GM21390 (cell line): ENCODE data around the gene HIPK2.

ENCODE experiments used
- ATAC-seq: cut with Tn5 transposase; IDR thresholded peaks from one replicate; pipeline ENCODE4 v1.9.1; 2021; ENCODE audit not compliant: unreplicated experiment

HIPK2 gene

DNA sequence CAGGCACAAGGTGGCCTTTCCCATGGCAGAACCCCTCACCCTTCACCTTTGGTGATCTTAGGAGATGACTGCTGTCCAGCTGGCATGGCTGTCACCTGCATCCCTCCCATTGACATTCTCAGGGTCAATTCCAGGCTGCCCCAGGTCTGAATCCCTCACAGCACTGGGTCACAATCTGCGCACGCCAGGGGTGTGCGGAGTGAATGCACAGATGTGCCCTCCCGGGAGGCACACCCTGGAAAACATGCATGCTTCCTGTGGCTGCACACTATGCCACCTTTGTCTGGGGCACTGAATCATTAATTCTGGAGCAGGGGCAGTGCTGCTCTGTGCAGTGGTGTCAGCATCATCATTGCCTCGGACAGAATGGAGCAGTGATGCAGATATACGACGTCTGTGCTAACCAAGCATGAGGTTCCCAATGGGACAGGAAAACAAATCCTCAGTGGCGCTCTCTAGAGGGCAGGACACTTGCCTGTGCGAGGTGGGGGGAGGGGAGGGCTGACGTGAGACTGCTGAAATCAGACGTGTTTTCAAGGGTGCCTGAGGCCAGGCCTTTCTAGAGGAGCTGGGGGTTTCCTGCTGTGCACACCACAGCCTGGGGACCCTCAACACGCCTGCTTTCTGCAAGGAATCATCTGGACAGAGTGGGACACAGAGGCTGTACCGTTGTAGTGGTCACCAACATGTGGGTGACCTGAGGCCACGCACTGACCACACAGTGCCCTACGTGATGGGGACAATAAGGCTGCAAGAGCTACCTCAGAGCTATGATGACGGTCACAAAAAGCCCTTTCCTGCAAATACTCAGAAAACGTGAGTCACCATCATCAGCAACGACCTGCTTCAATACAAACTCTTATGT is 77.9 kb downstream of the HIPK2 start:
- no peak for ATAC-seq

DNA sequence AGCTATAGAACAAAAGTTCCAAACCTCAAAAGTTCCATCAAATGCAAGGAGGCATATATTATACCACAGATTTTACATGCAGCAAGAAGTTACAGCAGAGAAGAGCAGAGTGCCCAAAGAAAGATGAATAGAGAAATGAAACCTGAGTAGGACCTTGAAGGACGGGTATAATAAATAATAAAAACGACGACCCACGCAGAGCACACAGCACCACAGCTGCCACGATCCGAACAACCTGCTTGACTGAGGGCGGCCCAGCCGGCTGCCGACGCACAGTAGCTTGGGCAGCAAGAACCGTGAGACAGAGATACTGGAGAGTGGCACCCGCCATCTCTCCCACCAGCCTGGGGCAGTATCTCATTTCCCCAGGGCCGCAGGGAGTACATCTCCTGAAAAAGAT is 79.0 kb downstream of the HIPK2 start:
- no peak for ATAC-seq

DNA sequence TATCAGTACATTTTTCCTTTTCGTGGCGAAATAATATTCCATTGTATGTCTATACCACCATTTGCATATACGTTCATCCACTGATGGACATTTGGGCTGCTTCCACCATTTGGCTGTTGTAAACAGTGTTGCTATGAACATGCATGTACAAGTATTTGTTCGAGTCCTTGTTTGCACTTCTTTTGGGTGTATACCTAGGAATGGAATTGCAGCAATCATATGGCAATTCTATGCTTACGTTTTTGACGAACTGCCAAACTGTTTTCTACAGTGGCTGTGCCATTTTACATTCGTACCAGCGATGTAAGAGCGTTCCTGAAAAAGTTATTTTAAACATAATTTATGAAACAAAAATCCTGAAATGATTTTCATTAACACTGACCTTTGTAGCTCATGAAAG is 79.5 kb downstream of the HIPK2 start:
- no peak for ATAC-seq

DNA sequence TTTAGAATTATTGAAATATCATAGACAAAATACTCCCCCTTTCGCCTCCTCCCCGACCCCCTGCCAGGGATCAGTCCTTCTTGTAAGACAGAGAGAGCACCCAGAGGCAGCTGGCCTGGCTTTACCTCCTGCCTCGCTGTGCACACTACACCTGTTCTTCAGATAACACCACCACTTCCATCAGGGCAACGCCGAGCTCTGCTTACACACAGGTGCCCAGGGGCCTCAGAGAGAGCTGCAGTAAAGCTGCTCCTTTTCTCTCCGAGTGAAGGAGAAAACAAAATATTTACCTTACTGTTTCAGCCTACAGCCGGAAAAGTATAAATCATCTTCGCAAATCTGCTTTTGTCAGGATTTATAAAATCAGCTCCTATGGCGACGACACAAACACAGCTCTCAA is 80.7 kb downstream of the HIPK2 start:
- no peak for ATAC-seq

DNA sequence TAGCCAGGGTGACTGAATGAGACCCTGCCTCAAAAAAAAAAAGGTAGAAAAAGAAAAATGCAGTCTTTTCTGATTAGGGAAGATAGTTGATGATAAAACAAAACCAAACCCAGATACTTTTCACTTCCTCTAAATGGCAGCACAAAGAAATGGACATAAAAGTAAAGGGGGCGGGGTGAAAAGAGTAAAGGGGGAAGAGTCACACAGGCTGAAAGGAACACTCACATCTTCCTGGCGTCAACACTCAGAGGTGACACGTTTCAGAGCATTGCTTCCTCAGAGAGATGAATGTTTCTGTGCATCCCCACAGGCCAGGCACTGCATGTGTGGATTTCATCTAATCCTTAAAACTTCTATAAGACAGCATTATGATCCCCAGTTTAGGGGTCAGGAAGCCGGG is 81.2 kb downstream of the HIPK2 start:
- peak; percentile 78 for ATAC-seq

DNA sequence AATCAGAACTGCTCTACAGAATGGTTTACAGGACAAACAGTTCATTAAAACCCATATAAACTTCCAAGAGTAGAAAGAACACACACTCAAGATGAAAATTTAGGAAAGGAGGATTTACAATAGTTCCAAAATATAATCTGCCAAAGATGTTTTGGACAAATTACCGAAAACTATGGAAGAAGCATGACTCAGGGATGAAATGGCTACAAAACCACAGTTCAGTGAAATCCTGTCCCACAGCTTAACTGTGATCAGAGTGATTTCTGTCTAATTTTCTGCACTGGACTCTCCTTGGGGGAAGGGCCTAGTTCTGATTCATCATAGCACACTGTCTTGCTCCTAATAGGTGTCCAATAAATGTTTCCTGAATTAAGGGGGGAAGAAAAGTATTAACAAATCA is 82.2 kb downstream of the HIPK2 start:
- no peak for ATAC-seq

DNA sequence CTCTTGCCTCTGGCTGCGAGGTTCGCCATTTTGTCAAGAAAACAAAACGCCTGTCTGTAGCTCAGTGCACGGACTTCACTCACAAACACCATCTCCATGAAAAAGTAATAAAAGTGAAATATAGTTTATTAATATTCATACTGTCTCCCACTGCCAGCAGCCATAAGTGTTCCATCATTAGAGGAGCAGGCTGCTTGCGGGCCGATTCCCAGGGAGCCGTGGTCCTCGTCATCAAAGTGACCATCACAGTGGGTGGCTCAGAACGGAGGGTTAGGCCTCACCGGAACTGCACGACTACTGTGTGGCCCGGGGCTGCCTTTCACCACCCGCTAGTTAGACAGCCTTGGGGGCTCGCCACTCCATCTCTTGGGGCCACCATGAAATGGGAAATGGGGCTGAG is 82.7 kb downstream of the HIPK2 start:
- ATAC-seq: no peak

DNA sequence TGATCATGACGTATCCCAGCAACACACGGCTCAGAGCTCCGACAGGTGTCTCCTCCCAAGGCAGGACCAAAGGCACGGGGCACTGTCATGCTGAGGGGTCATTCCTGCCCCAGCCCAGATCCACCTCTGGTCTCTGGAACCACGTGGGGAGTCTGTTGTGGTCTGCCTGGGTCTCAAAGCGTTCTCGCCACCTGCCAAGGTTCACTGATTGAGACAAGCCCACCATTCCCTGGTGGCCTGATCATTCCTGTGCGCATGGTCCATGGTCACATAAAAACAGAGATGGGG is 83.5 kb downstream of the HIPK2 start:
- ATAC-seq: no peak

DNA sequence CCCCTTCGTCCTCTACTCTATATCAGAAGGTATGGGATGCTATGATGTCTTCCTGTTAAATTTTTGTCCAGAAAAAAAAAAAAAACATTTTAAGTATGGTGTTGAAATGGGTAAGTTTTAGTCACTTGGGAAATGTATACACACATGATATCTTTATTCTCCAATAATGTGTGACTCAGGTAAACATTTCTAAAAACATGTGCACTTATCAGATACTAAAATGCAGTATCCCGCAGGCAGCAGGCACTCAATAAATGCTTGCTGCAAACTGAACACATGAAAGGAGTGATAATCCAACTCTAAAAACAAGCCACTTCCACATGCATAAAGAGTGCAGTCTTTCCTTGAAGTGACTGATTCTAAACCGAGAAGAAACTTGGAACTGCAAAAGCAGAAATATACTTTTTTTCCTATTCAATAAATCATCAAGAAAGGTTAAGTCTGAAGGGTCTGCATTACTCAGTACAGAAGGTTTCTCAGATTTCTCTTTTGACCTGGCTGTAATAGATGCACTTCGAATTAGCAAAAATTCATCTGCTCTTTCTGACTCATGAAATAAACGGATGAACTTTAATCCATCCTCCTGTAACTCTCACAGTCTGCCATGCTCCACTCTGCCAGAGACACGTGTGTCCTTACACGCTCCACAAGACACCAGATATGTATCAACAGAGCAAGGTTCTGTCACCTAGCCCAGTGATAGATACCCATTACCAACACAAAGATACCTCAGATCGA is 84.0 kb downstream of the HIPK2 start:
- ATAC-seq: no peak

DNA sequence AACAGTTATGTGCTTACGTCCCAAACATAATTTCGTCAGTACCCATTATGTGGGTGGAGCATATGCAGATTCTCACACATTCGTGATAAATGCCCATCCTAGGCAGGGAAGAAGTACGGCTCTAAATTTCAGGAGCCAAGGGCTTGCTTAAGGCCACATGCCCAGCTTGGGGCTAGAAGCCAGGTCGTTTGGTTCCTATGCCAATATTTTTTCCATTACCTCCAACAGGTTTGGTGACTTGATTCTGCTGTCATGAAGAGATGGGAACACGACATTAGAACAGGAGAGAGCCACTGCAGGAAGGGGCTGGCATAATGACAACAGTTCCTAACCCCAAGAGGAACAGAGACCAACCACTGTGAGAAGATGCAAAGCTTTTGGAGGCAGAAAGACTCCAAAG is 85.1 kb downstream of the HIPK2 start:
- no peak for ATAC-seq

DNA sequence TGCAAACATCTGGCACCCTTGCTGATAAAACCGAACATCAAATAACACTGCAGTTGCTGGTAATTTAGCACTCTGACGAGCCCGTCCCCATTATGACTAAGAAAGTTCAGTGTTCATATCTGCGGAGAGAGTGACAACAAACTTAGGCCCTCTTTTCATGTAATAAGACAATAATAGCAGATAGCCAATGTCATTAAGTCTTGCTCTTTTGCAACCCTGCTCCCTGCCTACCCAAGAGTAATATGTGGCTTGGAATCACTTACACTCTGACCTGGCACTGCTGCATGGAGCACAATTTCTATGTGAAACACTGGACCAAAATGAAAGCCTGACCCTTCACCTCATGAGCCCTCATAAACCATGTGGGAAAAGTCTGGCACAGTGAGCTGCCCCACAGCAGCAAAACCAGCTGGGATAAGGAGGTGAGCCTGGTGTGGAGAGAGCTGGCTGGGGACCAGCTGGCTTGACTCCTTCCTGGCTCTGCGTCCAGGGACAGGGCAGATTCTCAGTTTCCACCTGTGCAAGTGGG is 86.5 kb downstream of the HIPK2 start:
- ATAC-seq: no peak

DNA sequence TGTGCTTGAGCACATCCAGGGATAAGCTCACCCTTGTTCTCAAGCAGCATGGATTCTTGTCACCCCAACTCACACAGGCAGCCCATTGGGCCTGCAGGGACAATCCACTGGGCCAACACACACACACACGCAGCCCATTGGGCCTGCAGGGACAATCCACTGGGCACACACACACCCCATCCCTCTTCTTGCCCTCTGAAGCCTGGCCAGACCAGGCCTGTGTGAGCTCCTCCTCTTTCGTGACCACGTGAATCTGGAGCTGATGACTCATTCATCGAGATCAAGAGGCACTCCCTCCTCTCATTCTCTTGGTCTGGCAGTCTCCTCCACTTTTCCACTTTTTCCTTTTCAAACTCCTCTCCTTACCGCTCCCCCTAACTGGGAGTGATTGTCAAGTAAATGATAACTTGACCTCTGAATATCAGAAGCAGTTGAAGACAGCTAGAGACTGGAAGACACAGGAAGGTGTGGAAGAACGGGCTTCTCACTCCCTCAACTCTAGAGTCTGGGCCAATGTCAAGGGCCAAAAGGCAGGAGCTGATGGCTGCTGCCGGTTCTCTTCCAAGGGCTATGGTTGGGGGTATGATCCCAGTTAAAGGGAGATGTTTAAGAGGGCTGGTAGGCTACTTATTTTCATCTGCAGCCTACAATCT is 89.7 kb downstream of the HIPK2 start:
- no peak for ATAC-seq

DNA sequence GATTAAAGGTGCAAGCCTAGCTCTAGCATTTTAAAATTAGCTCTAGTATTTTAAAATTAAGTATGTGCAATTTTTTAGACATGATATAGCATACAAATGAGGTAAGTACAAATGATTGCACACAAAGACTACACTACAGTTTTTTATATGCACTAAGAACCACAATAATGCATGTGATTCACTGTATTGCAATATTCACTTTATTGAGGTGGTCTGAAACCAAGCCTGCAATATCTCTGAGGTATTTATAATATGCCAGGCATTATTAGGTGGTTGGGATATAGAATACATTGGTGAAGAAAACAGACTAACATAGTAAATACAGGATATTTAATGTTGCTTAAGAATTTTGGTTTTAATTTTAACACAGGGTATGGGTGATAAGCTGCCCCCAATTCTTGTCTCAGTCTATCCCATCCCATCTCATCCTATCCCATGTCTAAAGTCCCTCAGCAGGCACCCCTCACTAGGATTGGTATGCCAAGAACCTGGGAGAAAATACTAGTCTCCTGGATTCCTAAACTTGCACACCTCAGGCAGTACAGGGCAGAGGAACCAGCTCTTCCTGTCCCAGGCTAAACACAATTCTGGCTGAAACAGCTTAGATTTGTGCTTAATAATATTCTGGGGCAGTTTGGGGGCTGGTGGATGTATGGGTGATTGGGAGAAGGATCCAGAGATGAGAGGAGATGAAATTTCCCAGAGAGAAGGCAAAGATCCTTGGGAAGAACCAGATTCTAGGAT is 90.4 kb downstream of the HIPK2 start:
- ATAC-seq: no peak

DNA sequence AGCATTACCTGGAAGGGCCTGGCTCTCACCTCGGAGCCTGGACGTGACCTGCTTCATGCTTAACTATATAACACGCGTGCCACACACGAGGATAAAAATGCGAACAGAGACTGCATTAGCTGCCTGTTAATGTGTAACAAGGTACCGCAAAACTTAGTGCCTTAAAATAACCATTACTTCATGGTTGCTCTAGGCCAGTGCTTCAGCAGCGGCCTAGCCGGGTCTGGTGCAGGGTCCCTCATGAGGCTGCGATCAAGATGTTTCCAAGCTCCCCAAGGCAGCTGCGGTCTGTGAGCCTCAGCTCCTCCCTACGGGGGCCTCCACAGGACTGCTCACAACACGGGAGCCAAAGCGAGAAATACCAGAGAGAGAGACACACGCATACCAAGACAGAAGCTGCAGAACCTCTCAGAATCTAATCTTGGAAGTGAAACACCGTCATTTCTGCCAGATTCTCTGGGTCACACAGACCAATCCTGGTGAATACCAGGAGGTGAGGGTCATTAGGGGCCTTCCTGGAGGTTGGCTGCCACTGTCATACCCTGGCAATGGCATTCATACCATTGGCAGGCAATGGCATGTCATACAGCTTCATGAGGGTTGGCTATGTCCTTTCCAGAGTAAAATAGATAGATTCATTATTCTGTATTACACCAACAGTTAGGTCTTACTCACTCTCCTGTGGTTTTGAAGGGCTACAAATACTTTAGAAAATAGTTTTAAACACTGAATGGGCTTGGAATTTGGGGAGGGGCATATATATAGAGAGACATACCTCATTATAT is 94.5 kb downstream of the HIPK2 start:
- ATAC-seq: no peak

DNA sequence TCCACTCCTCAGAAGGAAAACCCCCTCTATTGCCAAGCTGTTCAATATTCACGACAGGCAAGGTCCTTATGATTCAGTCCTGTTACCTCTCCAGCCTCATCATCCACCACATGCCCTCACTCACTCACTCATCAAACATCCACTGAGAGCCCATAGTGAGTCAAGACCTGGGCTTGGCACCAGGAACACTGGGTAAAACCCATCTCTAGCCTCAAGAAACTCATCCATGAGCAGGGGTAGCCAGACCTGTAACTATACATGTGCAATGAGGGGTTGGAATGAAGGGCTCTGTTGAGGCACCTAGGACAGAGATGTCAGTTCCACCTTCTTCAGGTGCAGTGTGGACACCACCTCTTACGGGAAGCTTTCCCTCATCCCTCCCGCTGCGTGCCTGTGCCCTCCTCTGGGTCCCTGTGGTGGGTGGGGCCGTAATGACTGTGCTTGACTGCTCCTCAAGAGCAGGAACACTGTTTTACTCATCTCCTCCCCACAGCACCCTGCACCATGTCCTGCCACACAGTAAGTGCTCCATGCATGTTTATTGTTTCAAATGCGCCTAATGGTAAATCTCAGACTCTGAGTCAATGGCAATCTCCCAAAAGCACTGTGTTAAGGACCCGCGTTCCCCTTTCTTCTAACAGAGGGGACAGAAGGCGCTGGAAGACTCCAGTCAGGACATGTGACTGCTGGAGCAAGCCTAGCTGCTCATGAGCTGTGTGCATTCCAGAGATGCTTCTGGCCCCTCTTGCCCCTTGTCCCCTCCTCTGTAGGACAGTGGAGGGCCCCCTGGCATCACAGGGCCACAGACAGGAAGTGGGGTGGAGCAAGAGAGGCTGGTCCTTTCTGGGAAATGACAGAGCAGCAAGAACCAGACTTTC is 95.4 kb downstream of the HIPK2 start:
- peak; percentile 49 for ATAC-seq

DNA sequence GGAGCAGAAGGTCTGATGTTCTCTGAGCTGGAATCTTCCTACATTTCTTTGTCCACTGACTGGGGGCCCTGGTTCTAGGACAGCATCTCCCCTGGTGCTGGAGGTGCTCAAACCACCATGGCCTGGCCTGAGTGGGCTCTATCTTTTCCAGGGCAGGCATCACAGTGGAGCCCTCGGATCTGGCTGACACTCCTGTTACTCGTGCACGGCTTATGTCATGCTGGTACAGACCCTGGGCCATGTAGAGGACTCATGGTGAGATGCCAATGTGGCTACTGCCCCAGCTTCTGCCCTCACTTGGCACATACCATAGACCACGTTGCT is 96.0 kb downstream of the HIPK2 start:
- no peak for ATAC-seq

DNA sequence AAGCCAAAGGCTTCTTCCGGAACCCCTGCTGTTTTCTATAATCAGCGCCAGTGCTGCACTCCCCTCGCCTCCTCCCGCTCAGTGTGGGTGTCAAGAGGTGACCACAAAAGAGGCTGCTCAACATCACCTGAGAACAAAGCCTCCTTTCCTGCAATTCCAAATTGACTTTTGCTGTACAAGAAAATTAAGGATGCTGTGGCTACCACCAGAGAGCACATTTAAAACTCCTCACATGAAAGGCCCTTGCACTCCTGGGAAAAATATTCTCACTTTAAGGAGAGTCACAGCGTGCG is 96.4 kb downstream of the HIPK2 start:
- no peak for ATAC-seq

DNA sequence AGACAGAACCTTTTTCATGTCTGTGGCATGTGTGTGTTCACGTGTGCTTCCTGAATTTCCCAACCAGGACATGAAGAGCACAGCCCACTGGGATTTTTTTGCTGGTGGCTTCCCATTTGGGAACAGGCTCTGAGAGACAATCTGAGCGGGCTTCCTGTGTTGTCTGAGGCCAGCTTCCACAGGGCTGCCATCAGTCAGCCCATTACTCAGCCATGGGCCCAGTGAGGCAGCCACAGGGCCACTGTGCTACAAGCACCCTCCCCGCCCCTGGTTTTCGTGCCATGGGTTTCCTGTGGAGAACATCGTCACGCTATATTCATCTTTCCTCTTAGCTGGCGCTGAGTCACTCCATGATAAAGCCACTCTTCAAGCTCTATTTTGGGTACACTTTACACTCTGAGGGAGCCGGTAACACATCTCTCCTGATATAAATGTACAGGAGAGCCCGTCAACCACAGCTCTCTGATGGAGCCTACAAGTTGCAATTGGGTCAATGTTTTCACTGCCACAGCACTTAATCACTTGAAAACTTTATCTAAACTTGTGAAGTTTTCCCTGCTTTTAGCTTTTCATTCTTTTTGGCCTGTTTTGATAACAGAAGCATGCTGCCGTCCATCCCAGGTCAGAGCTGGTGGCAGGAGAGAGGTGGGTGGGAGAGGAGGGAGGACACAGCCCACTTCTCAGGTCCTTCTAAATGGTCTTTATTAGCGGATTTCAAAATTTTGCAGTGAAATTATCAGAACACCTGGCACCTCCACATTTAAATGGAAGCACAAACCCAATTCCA is 96.9 kb downstream of the HIPK2 start:
- ATAC-seq: peak; percentile 43
